Measurements from ENCODE around the gene IER3.

- TF ChIP-seq CTCF (IDR thresholded peaks at IDR 0.05) (no peak), EP300 (IDR thresholded peaks at IDR 0.05; ENCODE audit: borderline replicate concordance in 1 of 2, low read depth in 1 of 2, low read length in 1 of 2) (no peak), TCF12 (IDR thresholded peaks at IDR 0.05) (no peak), TAF1 (IDR thresholded peaks at IDR 0.05; ENCODE audit: borderline replicate concordance, low read depth, low read length) (no peak), NFIC (IDR thresholded peaks at IDR 0.05; ENCODE audit: borderline replicate concordance) (no peak), POLR2AphosphoS5 (IDR thresholded peaks at IDR 0.05; ENCODE audit: low read depth, low read length) (no peak), EZH2phosphoT487 (IDR thresholded peaks at IDR 0.05; ENCODE audit: borderline replicate concordance, low read depth) (no peak)
- TF ChIP-seq, protein P1, sequence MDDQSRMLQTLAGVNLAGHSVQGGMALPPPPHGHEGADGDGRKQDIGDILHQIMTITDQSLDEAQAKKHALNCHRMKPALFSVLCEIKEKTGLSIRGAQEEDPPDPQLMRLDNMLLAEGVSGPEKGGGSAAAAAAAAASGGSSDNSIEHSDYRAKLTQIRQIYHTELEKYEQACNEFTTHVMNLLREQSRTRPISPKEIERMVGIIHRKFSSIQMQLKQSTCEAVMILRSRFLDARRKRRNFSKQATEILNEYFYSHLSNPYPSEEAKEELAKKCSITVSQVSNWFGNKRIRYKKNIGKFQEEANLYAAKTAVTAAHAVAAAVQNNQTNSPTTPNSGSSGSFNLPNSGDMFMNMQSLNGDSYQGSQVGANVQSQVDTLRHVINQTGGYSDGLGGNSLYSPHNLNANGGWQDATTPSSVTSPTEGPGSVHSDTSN (IDR thresholded peaks at IDR 0.05) = no peak
- TF ChIP-seq, protein P2, sequence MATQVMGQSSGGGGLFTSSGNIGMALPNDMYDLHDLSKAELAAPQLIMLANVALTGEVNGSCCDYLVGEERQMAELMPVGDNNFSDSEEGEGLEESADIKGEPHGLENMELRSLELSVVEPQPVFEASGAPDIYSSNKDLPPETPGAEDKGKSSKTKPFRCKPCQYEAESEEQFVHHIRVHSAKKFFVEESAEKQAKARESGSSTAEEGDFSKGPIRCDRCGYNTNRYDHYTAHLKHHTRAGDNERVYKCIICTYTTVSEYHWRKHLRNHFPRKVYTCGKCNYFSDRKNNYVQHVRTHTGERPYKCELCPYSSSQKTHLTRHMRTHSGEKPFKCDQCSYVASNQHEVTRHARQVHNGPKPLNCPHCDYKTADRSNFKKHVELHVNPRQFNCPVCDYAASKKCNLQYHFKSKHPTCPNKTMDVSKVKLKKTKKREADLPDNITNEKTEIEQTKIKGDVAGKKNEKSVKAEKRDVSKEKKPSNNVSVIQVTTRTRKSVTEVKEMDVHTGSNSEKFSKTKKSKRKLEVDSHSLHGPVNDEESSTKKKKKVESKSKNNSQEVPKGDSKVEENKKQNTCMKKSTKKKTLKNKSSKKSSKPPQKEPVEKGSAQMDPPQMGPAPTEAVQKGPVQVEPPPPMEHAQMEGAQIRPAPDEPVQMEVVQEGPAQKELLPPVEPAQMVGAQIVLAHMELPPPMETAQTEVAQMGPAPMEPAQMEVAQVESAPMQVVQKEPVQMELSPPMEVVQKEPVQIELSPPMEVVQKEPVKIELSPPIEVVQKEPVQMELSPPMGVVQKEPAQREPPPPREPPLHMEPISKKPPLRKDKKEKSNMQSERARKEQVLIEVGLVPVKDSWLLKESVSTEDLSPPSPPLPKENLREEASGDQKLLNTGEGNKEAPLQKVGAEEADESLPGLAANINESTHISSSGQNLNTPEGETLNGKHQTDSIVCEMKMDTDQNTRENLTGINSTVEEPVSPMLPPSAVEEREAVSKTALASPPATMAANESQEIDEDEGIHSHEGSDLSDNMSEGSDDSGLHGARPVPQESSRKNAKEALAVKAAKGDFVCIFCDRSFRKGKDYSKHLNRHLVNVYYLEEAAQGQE (IDR thresholded peaks at IDR 0.05; ENCODE audit: low read depth, low read length) = no peak
- TF ChIP-seq, protein P3, sequence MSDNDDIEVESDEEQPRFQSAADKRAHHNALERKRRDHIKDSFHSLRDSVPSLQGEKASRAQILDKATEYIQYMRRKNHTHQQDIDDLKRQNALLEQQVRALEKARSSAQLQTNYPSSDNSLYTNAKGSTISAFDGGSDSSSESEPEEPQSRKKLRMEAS (IDR thresholded peaks at IDR 0.05; ENCODE audit: low read depth) = no peak
Observed at GRCh38 chr6:30780642-30780920, 36.2 kb upstream of the IER3 start.
